Thoracic aorta (tissue), 2 donors: ENCODE data around the gene KISS1. TPM values are rescaled to one million over a fixed set of nuclear protein-coding genes. Genes with fewer than 3 reads are reported as not detected.

Experiments used
- ATAC-seq: fragments of 150-250 bp; one replicate; pipeline ENCODE4 v1.8.0; 2017; ENCODE audit warnings: low read depth; ENCODE audit not compliant: insufficient number of reproducible peaks, low FRiP score
- DNase-seq: peaks from one replicate; pipeline ENCODE4 v3.0.0-alpha.2; 2020; ENCODE audit warnings: low spot score
- H3K27ac ChIP-seq, 2 donors: fragments of 200-600 bp; sonication (generic); 1 replicate in 1 of 2; 2 replicates in 1 of 2; pipeline ENCODE4 v1.5.1; 2016; ENCODE audit warnings: mild to moderate bottlenecking in 2 of 2, moderate library complexity in 2 of 2
- H3K27me3 ChIP-seq: fragments of 200-600 bp; sonication (generic); replicated peaks from 2 replicates; pipeline ENCODE4 v1.6.0; 2016; ENCODE audit warnings: mild to moderate bottlenecking; ENCODE audit not compliant: insufficient read depth
- H3K36me3 ChIP-seq: fragments of 200-600 bp; sonication (generic); one replicate; pipeline ENCODE4 v1.5.1; 2016
- H3K4me1 ChIP-seq, 2 donors: fragments of 200-600 bp; sonication (generic); 1 replicate in 1 of 2; 2 replicates in 1 of 2; pipeline versions ENCODE4 v1.5.1 to v1.6.0; 2016; ENCODE audit warnings: low read depth in 2 of 2, mild to moderate bottlenecking in 1 of 2; ENCODE audit not compliant: control insufficient read depth in 1 of 2
- H3K4me3 ChIP-seq: fragments of 200-600 bp; sonication (generic); 2 replicates; pipeline ENCODE4 v1.5.1; 2016; ENCODE audit warnings: mild to moderate bottlenecking
- H3K9me3 ChIP-seq: fragments of 200-600 bp; sonication (generic); 2 replicates; pipeline ENCODE4 v1.5.1; 2016
- CTCF ChIP-seq: fragments of 200-600 bp; sonication (generic); IDR thresholded peaks from one replicate; pipeline ENCODE4 v1.5.1; 2019; ENCODE audit warnings: antibody characterized with exemption
- total RNA-seq, 2 donors: library from RNA; depleted of rRNA; stranded (reverse); fragments of >200 nt; gene quantifications; one replicate each; pipeline versions ENCODE4 v1.1.0 to v1.2.3, GENCODE V29; 2016

The KISS1 gene
- total RNA-seq, 2 donors from 2014 or later: not detected

GRCh38 chr1:204221271-204221670 lies 25.0 kb upstream of the KISS1 start:
- Histone ChIP-seq H3K36me3 (no peaks in the 10 kb centered on the region), H3K9me3 (no peaks in the 10 kb centered on the region), H3K4me3 (no peak overlapping the region), H3K4me1 (no peaks in the 10 kb centered on the region), H3K27ac (no peak overlapping the region), H3K27me3 (no peaks in the 10 kb centered on the region)
- no peak for TF ChIP-seq CTCF
- ATAC-seq (no peak), DNase-seq (no peak)

DNA sequence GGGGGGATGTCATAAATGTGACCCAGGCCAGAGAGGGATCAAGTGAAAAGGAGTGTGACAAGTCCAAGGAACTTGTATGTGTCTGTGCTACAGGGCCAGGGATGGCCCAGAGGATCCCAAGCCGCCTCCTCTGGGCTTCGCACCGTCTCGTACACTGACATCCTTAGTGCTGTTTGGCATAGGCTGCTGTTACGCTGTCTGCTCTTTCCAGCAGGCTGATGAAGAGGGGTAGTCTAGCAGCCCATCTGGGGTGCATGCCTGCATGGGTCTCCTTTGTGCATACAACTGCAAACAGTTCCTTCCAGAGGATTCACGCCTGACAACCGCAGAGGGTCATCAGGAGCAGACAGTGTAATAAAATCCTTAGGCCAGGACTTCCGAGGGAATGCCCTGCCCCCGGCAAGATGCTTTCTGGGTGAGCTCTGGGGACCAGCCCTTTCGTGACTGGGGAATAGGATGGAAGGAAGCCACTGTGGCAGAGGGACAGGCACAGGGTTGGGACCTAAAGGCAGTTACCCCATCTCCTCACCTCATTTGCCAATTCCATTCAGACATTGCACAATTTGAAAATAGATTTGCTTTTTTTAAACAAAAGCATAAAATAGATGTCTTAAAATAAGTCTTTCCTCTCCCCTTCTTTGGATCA lies 23.8 kb upstream of the KISS1 start:
- Histone ChIP-seq H3K27me3 (no peaks in the 10 kb centered on the region), H3K4me1 (no peaks in the 10 kb centered on the region), H3K9me3 (no peaks in the 10 kb centered on the region), H3K36me3 (no peaks in the 10 kb centered on the region), H3K4me3 (no peak overlapping the region), H3K27ac (no peak overlapping the region)
- ATAC-seq (no peak), DNase-seq (no peak)
- TF ChIP-seq CTCF: no peak

DNA sequence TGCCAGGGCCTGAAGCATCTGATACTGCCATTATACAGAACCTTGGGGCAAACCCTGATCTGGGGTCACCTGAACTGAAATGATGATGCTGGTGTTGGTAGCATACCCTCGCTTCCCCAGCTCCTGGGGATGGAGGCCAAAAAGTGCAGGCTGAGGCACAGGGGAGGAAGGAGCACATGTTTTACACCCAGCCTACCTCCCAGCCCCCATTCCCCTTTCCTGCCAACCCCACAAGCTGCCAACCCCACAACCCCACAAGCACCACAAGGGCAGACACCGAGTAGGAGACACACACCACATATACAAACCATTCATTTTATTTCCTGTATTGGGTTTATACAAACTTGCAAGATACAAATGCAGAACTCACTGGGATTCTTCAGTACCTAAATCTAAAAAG lies 22.3 kb upstream of the KISS1 start:
- DNase-seq (no peak), ATAC-seq (no peak)
- no peak for TF ChIP-seq CTCF

GRCh38 chr1:204217648-204218000 lies 21.3 kb upstream of the KISS1 start:
- peaks cover 0 to 6% of the 10 kb centered on the region in 2 donors for H3K4me1 ChIP-seq
- no peaks in the 10 kb centered on the region for H3K36me3 ChIP-seq
- TF ChIP-seq CTCF: no peak
- no peak overlapping the region for H3K27ac ChIP-seq
- H3K9me3 ChIP-seq: no peaks in the 10 kb centered on the region
- no peak overlapping the region for H3K4me3 ChIP-seq
- H3K27me3 ChIP-seq: no peaks in the 10 kb centered on the region
- DNase-seq (no peak), ATAC-seq (no peak)

More for the DNA sequence above, 22.3 kb upstream of the KISS1 start:
- Histone ChIP-seq H3K4me3 (no peak overlapping the region), H3K4me1 (peaks cover 0 to 6% of the 10 kb centered on the region in 2 donors), H3K9me3 (no peaks in the 10 kb centered on the region), H3K27me3 (no peaks in the 10 kb centered on the region), H3K36me3 (no peaks in the 10 kb centered on the region), H3K27ac (no peak overlapping the region)

- H3K4me3 ChIP-seq: no peak overlapping the region
- no peak overlapping the region for H3K27ac ChIP-seq
Observed at GRCh38 chr1:204216880-204217647, 20.8 kb upstream of the KISS1 start.

More at GRCh38 chr1:204216880-204217647, 20.8 kb upstream of the KISS1 start:
- Histone ChIP-seq H3K4me1 (peaks cover 0 to 6% of the 10 kb centered on the region in 2 donors), H3K36me3 (no peaks in the 10 kb centered on the region), H3K27me3 (no peaks in the 10 kb centered on the region), H3K9me3 (no peaks in the 10 kb centered on the region)
- TF ChIP-seq CTCF: no peak
- DNase-seq (no peak), ATAC-seq (no peak)
